ENCODE results near the gene PGBD4.

The PGBD4 gene

DNA sequence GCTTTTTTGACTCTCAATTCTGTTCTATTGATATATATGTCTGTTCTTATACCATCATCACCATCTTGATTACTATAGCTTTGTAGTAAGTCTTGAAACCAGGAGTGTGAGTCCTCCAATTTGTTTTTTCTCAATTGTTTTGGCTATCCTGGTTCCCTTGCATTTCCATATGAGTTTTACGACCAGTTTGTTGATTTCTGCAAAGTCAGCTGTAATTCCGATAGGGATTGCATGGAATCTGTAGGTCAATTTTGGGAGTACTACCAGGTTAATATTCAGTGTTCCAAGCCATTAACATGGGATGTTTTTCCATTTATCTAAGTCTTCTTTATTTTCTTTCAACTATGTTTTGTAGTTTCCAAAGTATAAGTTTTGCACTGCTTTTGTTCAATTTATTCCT lies 27.0 kb downstream of the PGBD4 start:
- TF ChIP-seq, protein P1, sequence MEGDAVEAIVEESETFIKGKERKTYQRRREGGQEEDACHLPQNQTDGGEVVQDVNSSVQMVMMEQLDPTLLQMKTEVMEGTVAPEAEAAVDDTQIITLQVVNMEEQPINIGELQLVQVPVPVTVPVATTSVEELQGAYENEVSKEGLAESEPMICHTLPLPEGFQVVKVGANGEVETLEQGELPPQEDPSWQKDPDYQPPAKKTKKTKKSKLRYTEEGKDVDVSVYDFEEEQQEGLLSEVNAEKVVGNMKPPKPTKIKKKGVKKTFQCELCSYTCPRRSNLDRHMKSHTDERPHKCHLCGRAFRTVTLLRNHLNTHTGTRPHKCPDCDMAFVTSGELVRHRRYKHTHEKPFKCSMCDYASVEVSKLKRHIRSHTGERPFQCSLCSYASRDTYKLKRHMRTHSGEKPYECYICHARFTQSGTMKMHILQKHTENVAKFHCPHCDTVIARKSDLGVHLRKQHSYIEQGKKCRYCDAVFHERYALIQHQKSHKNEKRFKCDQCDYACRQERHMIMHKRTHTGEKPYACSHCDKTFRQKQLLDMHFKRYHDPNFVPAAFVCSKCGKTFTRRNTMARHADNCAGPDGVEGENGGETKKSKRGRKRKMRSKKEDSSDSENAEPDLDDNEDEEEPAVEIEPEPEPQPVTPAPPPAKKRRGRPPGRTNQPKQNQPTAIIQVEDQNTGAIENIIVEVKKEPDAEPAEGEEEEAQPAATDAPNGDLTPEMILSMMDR (IDR thresholded peaks at IDR 0.05; ENCODE audit: control extremely low read depth, extremely low read depth, low read depth, missing control alignments), result no peak
- no peak for DNase-seq (ENCODE audit: extremely low spot score)
- ChIA-PET CTCF (interaction anchor here (1.3 to 1.7 kb wide), 4 partner anchors 9 to 56 kb away, joined by 3 to 8 read pairs (median 4); no protein-coding TSS in a partner anchor), POLR2A (no interaction called here)

DNA sequence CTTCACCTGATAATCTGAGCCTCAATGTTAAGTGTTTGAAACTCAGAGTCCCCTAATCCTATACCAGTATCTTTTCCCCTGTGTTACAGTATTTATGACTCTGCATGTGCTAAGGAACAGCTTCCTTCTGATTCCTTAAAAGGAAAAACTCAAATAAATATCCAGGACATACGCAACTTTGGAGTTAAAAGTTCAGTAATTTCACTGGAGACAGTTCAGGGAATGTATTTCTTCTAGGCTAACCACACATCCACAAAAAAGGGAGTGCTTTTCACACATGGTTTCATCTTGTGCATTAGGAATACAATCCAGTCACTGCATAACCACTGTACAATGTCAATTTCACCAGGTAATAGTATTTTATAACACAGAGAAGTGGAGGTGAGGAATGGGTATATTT lies 31.0 kb downstream of the PGBD4 start:
- CTCF ChIA-PET, result interaction anchor here (1.0 to 1.7 kb wide), 6 partner anchors 7 to 33 kb away, joined by 3 to 6 read pairs (median 4); no protein-coding TSS in a partner anchor
- TF ChIP-seq, protein P1 (IDR thresholded peaks at IDR 0.05; ENCODE audit: control extremely low read depth, extremely low read depth, low read depth, missing control alignments), result no peak
- POLR2A ChIA-PET, result no interaction called here

DNA sequence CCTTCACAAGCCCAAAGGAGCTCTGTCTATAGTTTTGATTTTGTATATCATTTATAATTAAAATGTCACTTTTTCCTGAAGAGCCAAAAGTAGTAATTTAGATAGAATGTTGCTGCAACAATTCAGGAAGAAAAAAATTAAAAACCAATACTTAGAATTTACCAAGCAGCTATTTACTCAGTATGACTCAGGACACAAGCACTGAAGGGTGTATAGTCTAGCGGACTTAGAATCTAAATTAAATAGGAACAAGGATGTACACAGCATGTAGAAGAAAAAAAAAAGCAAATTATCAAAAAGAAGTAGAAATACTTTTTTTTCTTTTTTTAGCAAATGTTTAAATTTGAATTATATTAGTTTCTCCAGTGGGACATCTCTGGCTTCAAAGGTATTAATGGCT lies 31.6 kb downstream of the PGBD4 start:
- ChIA-PET CTCF (interaction anchor here (0.7 to 1.2 kb wide), 2 partner anchors 11 to 34 kb away, joined by 3 read pairs; no protein-coding TSS in a partner anchor), POLR2A (no interaction called here)
- DNase-seq (ENCODE audit: extremely low spot score), result no peak
- TF ChIP-seq, protein P1 (IDR thresholded peaks at IDR 0.05; ENCODE audit: control extremely low read depth, extremely low read depth, low read depth, missing control alignments), result no peak

More for the DNA sequence above, 31.0 kb downstream of the PGBD4 start:
- no peak for DNase-seq (ENCODE audit: extremely low spot score)

DNA sequence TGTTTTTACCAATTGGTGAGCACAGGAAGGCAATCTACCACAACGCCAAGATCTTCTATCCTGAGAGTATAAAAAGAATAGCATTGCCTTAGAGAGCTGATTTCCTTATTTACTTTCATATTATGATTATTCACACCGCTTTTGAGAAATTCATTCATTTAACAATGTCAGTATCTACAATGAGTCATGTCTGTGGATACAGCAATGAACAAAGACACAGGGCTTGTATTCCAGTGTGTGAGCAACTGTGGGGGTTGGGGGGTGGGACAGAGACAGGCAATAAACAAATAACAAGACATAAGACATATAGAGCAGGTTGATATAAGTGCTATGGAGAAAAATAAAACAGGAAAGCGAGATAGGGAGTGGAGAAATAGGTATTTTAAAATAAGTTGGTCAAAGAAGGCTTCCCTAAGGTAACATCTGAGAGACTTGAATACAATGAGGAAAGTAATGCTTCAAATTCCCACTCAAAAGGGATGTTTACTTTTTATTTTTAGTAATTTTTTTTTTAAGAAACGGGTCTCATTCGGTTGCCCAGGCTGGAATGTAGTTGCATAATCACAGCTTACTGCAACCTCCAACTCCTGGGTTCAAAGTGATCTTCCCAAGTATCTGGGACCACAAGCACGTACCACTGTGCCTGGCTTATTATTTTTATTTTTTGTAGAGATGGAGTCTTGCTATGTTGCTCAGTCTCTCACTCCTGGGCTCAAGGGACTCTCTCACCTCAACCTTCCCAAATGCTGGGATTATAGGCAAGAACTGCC lies 45.7 kb downstream of the PGBD4 start:
- POLR2A ChIA-PET, result no interaction called here
- no peak for DNase-seq (ENCODE audit: extremely low spot score)
- CTCF ChIA-PET, result interaction anchor here (1.1 to 1.3 kb wide), 3 partner anchors 20 to 62 kb away, joined by 3 read pairs; partner anchors contain the start of gene KATNBL1
- TF ChIP-seq, protein P1 (IDR thresholded peaks at IDR 0.05; ENCODE audit: control extremely low read depth, extremely low read depth, low read depth, missing control alignments), result no peak

DNA sequence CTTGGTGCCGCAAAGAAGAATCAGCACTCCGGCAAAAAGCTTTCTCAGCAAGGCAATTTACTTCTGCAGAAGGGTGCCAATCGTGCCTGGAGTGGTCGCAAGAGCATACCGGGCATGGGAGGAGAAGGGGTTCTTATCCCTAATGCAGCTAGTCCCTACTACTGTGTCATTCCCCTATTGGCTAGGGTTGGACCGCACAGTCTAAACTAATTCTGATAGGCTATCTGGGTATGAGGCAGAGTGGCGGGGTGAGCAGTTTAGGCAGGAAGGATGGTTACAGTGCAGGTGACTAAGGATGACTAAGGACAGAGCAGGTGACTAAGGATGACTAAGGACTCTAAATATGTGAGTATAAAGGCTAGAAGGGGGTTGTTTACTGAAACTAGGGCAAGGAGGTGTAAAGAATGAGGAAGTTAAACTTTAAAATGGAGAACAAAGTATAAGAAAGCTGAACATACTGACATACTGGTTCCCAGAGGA lies 52.9 kb downstream of the PGBD4 start:
- TF ChIP-seq, protein P1 (IDR thresholded peaks at IDR 0.05; ENCODE audit: control extremely low read depth, extremely low read depth, low read depth, missing control alignments), result no peak
- no peak for DNase-seq (ENCODE audit: extremely low spot score)
- ChIA-PET POLR2A (no interaction called here), CTCF (interaction anchor here (1.5 to 2.1 kb wide), 3 partner anchors 10 to 45 kb away, joined by 3 to 4 read pairs (median 4); no protein-coding TSS in a partner anchor)

DNA sequence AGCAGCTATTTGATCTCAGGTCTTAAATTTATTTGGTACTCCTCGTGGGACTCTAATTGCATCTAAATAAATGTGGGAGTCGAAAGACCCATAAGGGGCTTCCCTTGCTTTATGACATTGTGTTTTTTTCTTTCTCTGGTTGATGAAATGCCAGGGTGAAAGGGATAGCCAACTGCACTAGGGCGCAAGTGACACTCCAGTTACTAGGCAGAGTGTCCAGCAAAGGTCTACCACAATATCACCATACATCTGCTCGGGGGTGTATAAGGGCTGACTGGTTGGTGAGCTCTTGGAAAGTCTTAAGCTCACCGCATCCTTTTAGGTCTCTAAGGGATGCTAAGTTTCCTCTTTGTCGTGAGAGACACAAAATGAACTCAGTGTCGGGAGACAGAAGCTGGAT lies 54.0 kb downstream of the PGBD4 start:
- no peak for DNase-seq (ENCODE audit: extremely low spot score)
- CTCF ChIA-PET, result interaction anchor here (1.2 to 2.1 kb wide), 3 partner anchors 9 to 46 kb away, joined by 3 to 4 read pairs (median 4); no protein-coding TSS in a partner anchor
- POLR2A ChIA-PET, result no interaction called here
- TF ChIP-seq, protein P1 (IDR thresholded peaks at IDR 0.05; ENCODE audit: control extremely low read depth, extremely low read depth, low read depth, missing control alignments), result no peak

Data from GM10248 (cell line).